GM19463 (cell line): Measurements from ENCODE around the gene DNAH7.

Experiments used
- ATAC-seq: cut with Tn5 transposase; IDR thresholded peaks from one replicate; pipeline ENCODE4 v1.9.1; 2021; ENCODE audit warnings: mild to moderate bottlenecking, moderate library complexity; ENCODE audit not compliant: unreplicated experiment

The DNAH7 gene

GRCh38 chr2:195871326-195871725, 197.3 kb downstream of the DNAH7 start:
- no peak for ATAC-seq

GRCh38 chr2:195864316-195864715, 204.3 kb downstream of the DNAH7 start:
- ATAC-seq = no peak

DNA sequence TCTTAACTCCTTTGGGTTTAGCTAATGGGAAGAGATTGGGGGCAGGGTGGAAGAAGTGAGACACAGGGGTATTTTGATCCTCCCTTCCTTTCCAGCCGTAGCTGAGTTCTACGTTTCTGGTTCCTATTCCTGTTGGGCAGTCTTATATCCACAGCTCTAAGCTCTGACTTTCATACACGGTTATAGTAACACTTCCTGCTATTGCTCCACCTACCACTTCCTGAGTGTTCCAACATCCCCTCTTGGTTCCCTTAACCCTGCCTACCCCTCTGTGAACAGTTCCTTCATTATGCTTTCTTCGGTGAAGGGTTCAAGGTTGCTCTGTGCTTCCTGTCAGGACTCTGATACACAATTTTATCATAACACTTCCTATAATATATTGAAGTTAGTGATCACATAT, 205.1 kb downstream of the DNAH7 start:
- no peak for ATAC-seq

DNA sequence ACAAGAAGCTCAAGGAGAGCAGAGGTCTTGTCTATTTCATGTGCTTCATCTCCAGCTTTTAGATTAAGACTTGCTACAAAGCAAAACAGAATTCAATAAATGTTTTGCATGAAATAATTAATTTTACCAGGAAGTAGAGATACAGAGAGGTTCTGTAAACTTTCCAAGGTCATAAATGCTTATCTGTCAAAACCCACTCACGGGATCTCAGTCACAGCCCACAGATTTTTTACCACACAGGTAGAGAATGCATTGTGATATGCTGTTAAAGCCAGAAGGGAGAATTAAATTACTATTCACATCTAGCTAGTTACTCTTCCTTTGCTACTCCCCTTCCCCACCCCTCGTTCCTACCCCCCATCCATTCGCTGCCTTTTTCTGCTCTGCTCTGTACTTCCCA, 205.5 kb downstream of the DNAH7 start:
- ATAC-seq = no peak

- no peak for ATAC-seq
Measured at GRCh38 chr2:195861821-195862220, 206.8 kb downstream of the DNAH7 start.

- ATAC-seq = no peak
Measured at GRCh38 chr2:195859513-195859912, 209.1 kb downstream of the DNAH7 start.

- no peak for ATAC-seq
Measured at GRCh38 chr2:195857132-195857531, 211.5 kb downstream of the DNAH7 start.

GRCh38 chr2:195850764-195851163, 217.9 kb downstream of the DNAH7 start:
- no peak for ATAC-seq

DNA sequence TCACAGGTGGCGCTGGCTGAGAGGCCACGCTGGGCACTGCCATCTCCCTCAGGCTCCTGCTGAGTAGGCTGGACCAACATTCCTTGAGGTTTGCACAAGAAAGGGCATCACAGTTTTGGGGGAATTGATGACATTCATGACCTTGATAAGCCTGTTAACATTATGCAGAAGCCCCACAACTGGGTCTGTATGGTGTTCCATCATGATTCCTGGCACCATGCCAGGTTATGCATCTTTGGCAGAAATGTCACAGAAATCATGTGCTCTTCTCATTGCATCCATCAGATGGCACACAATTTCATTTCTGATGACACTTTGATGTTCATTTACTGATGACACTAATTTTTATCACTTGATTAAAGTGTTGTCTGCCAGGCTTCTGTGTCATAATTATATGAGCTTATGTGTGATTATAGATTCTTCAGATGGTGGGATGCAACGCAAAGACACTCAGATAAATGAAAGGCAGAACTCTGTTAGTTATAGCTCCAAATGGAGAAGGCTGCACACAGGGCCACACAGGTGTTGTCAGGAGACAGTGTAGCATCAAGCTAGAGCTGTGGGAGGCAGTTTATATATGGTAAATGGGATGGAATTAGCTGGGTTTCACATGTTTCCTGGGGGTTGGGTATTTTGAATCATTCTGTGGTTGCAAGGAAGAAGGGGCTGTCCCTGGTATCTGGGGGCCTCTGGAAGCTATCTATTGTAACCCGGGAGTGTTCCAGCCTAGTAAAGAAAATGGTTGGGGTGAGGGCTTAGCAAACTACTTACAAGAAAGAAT, 220.3 kb downstream of the DNAH7 start:
- ATAC-seq = no peak

- no peak for ATAC-seq
Measured at GRCh38 chr2:195842932-195843331, 225.7 kb downstream of the DNAH7 start.

GRCh38 chr2:195838002-195838401, 230.6 kb downstream of the DNAH7 start:
- no peak for ATAC-seq

DNA sequence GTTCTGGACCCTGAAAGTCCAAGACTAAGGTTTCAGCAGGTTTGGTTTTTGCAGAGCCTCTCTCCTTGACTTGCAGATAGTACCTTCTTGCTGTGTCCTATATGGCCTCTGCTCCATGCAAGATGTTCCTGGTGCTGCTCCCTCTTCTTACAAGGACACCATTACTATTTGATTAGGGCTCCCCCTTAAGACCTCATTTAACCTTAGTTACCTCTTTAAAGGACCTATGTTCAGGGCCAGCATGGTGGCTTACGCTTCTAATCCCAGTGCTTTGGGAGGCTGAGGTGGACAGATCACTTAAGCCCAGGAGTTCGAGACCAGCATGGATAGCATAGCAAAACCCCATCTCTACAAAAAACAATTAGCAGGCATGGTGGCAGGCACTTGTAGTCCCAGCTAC, 232.6 kb downstream of the DNAH7 start:
- ATAC-seq = no peak

DNA sequence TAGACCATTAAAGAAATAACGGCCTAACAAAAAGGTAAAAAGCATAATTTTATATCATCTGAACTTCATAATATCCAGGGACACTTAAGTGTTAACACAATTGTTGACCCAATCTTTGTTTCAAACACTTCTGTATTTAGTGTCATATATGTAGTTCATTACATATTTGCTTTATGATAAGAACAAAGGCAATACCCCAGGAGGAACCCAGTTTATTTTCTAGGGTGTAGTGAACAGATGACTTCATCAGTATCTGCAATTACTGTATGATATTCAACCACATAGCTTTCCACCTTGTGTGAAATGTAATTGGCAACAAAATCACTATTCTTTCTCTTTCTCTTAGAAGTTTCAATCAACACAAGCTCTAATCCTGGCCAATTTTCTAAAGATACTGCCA, 233.8 kb downstream of the DNAH7 start:
- no peak for ATAC-seq

DNA sequence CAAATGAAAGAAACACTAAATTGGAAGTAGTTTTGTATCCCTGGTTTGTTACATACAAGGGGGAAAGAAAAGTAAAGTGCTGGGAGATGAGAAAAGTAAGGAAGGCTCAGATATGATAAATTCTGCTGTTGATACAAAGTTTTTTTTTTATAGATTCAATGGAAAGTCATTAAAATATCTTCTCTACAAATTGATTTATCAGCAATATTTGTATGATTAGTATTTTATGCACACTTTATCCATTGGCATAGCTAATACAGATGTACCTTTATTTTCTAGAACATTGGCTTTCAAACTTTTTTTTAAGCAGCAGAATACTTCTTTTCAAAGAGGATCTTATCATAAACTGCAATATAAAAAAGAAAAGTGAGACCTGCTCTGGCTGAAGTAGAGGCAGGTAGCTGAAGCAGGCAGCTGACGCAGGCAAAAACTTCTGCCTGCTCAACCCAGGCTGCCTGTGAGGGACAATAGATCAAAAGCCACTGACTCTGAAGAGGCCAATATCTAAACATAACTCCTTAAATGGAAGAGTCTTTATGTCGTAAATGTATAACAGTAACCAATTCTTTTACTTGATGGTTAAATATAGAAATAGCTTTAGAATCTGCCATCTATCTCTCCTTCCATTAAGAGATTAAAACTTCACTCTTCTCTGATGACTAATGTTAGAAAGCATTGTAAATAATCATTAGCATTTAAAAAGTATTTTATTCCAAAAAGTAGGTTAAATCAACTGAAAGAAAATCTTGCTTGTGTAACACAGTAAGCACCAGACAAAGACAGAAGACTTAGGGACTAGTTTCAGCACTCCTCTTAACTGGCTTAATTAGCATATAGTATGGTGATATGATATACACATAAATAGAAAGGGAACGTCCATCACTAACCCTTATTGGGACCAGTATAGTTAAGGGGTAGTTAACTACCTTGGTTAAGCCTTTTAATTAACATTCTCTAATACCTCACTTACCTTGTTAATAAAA, 237.4 kb downstream of the DNAH7 start:
- no peak for ATAC-seq

- no peak for ATAC-seq
Measured at GRCh38 chr2:195824478-195824877, 244.2 kb downstream of the DNAH7 start.

GRCh38 chr2:195823206-195823605, 245.4 kb downstream of the DNAH7 start:
- ATAC-seq = no peak

GRCh38 chr2:195821566-195821932, 247.1 kb downstream of the DNAH7 start:
- ATAC-seq = no peak

DNA sequence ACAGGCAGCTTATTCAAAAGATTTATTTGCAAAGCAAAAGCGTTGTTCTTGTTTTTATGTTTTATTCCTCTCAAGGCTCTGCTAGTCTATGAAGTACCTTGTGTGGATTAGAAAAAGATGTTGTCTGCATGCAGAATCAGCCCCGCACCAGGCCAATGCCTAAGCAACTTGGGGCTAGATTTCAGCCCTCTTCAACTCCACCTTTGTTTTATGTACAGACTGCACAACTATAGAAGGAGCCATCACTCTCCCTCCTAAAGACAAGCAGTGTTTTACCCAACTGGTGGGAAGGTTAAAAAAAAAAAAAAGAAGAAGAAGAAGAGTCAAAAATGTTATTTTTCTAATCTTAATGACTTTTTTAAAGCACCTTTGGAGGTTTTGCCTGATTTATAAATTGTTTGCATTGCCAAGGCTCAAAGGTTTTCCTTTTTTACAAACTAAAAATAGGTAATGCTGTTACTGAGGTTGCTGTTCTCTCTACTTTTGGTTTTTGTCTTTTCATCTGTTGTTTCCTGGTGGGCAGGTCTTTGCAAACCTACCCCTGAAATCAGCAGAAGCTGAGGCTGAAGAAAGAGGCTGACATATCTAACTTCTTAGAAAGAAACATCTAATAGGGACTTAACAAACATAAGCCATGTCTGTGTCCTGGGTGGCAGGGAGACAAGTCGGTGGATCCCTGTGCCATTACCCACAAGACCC, 247.6 kb downstream of the DNAH7 start:
- ATAC-seq = no peak

DNA sequence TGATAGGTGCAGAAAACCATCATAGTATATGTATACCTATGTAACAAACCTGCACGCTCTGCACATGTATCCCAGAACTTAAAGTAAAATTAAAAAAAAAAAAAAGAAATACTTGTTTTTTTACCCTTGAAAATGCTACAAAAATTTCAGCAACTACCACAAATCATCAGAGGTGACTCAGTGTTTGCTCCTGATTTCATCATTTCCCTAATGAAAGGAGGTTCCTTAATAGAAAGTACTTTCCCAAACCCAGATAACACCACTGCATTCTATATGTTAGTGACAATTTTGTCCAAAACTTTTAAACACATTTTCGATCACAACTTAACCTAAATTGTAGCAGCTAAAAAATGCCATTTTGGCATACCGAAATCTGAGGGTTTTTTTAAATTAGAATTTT, 248.3 kb downstream of the DNAH7 start:
- no peak for ATAC-seq

DNA sequence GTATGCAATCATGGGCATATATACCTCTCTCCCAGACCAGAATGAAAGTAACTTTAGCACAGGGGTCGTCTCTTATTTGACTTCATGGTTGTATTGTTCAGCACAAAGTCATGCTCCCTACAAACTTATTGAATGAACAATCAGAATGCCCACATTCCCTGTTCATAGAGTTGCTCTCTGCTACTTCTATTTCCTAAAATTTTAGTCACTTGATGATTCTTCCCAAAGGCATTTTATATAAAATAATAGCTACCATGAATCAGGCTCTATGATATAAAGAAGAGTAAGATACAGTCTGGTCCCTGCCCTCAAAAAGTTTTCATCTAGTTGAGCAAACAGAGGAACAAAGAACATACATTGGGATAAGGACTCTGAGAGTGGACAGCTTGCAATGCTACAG, 249.4 kb downstream of the DNAH7 start:
- no peak for ATAC-seq

DNA sequence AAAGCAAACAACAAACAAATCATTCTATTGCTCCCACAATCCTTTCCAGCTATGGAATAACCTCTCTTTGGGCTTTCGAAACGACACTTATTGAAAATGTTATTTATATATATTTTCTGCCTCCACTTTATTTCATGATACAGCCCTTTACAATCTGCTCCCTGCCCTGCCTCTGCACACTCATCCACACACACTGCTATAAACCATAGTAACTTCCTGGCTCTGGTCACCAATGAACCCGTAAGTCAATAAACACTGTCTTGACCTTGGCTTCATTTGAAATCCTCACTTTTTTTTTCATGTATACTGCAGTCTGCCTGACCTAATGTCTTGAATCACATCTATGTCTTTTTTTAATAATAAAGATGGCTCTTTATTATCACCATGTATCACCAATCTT, 250.1 kb downstream of the DNAH7 start:
- no peak for ATAC-seq
